HG02759 (cell line): ENCODE data around the gene AMBRA1.
A peak's percentile ranks its signal among the peaks of the same experiment; 100 is the strongest.

ENCODE experiments used
- ATAC-seq: cut with Tn5 transposase; IDR thresholded peaks from one replicate; pipeline ENCODE4 v1.9.1; 2021; ENCODE audit warnings: mild to moderate bottlenecking, moderate library complexity; ENCODE audit not compliant: unreplicated experiment

The AMBRA1 gene, protein sequence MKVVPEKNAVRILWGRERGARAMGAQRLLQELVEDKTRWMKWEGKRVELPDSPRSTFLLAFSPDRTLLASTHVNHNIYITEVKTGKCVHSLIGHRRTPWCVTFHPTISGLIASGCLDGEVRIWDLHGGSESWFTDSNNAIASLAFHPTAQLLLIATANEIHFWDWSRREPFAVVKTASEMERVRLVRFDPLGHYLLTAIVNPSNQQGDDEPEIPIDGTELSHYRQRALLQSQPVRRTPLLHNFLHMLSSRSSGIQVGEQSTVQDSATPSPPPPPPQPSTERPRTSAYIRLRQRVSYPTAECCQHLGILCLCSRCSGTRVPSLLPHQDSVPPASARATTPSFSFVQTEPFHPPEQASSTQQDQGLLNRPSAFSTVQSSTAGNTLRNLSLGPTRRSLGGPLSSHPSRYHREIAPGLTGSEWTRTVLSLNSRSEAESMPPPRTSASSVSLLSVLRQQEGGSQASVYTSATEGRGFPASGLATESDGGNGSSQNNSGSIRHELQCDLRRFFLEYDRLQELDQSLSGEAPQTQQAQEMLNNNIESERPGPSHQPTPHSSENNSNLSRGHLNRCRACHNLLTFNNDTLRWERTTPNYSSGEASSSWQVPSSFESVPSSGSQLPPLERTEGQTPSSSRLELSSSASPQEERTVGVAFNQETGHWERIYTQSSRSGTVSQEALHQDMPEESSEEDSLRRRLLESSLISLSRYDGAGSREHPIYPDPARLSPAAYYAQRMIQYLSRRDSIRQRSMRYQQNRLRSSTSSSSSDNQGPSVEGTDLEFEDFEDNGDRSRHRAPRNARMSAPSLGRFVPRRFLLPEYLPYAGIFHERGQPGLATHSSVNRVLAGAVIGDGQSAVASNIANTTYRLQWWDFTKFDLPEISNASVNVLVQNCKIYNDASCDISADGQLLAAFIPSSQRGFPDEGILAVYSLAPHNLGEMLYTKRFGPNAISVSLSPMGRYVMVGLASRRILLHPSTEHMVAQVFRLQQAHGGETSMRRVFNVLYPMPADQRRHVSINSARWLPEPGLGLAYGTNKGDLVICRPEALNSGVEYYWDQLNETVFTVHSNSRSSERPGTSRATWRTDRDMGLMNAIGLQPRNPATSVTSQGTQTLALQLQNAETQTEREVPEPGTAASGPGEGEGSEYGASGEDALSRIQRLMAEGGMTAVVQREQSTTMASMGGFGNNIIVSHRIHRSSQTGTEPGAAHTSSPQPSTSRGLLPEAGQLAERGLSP (N-terminal part only)

DNA sequence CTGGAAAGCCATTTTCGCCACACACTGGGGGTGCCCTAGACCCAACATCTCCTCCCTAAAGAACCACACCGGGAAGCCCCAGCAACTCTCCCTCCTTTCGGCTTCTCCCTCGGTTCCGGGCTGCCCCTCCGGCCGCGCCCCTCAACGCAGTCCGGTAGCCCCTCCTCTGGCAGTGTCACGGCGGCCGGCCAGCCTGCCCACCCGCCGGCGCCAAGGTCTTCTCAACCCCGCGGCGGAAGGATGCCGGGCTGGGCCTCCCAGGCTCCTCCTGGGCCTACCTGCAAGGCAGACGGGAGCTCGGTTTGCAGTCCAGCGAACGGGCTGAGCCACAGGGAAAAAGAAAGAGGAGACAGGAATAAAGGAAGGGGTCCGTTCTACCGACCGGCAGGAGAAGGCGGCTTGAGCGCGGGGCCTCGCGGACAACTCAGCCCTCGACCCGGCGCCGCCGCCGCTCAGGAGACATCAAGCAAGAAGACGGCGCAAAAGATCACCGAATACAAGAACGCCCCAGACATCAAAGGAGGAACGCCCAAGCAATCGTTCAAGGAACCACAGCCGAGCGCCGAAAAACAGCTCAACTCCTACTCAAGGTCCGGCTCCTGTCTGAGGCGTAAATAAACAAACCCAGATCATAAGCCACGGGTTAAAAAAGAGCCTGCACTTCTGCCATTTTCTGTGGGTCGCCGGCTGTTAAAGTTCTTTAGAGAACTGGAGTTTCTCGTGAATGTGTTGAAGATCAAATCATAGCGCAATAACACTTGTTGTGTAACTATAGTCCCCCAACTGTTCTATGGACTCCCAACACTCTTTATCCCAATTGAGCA lies at the start of gene AMBRA1:
Gene AMBRA1, minus strand, starts transcription at position 474 of the 824 bp plus-strand sequence. CDS start 45,643 bp downstream, outside the sequence.
- peak; percentile 80 for ATAC-seq

DNA sequence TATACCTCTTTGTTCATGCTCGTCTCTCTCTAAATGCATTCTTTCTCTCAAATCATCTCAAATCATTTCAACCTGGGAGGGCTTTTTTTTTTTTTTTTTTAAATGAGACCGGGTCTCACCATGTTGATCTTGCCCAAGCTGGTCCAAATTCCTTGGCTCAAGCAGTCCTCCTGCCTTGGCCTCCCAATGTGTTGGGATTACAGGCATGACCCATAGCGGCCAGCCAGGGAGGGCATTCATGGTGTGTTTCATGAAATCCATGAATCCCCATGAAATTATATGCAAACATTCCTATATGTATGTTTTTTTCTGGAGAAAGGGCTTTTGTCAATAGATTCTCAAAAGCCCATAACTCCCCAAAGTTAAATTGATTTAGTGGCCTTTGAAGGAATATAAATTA lies 49.7 kb upstream of the AMBRA1 start:
- no peak for ATAC-seq

DNA sequence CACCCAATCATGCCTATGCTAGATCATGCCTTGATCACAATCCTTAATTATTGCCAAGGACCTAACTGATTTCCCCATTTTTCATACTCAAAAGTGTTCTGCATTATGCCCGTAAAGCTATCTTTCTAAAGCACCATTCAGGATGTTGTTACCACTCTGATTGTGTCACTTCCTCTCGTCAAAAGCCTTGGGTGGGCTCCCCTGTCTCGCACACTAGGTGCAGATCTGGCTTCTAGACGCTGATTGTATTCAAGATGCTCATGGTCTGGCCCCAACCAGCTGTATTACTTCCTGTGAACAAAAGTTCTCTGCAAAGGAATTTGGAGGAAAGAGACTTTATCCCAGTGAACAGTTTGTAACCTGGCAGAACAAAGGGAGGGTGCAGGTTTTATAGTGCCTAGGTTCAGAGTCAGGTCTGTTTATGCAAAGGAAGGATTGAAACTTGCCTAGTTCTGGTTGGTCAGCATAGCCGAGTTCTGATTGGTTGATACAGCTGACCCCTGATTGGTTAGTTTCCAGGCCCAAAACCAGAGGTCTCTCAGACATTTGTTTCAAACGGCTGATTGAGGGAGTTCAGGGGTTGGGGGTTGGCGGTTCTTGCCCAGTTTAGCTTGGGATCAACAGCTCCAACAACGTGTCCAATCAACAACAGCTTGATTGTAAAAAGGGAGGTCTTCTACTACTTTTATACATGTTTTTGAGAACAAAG lies 49.0 kb upstream of the AMBRA1 start:
- ATAC-seq = no peak

GRCh38 chr11:46641639-46642038 lies 47.8 kb upstream of the AMBRA1 start:
- no peak for ATAC-seq

GRCh38 chr11:46640036-46640788 lies 46.4 kb upstream of the AMBRA1 start:
- ATAC-seq = no peak

DNA sequence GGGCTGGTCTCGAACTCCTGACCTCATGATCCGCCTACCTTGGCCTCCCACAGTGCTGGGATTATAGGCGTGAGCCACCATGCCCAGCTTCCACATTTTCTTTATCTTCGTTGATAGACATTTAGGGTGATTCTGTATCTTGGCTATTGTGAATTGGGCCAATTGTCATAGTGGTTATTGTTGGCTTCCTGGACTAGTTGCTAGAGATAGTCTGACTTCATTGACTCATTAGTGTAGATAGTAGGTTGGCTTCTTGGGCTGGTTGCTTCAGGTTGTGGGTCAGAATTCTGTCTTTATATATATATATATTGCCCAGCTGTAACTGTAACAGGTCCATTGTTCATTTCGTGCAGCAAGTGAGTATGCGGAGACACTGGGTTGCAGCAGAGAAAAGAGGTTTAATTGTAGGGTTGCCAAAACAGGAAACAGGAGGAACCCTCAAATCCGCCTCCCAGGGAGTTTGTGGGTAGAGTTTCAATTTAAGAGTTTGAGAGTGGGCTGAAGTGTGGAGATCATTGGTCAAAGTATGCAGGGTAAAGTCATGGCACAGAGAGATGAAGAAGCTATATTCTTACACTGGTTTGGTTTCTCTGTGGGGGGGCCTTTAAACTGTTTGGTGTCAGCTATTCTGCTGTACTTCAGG lies 45.5 kb upstream of the AMBRA1 start:
- no peak for ATAC-seq

- no peak for ATAC-seq
These were observed 43.7 kb upstream of the AMBRA1 start for GRCh38 chr11:46637546-46637945.

DNA sequence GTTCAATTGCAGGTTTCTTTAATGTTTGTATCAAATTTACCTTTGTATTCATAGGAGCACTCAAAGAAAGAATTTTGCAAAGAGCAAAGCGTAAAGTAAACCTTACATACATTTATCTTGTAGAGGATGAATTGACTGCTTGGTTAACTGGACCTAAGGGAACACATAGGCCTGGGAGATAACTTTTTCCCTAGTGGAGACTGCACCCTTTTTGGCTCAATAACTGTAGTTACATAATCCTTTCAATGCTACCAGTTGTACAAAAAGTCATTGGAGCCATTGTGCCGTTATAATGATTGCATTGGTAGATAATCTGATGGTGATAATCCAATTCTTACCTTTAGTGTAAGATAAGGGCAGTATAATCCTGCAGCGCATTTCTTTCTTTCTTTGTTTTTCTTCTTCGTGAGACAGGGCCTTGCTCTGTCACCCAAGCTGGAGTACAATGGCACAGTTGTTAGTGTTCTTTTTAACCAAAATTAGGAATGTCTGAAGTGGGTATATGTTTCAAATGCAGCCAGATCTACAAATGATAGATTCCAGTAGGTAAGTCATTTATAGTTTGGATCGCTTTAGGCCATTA lies 41.8 kb upstream of the AMBRA1 start:
- no peak for ATAC-seq

DNA sequence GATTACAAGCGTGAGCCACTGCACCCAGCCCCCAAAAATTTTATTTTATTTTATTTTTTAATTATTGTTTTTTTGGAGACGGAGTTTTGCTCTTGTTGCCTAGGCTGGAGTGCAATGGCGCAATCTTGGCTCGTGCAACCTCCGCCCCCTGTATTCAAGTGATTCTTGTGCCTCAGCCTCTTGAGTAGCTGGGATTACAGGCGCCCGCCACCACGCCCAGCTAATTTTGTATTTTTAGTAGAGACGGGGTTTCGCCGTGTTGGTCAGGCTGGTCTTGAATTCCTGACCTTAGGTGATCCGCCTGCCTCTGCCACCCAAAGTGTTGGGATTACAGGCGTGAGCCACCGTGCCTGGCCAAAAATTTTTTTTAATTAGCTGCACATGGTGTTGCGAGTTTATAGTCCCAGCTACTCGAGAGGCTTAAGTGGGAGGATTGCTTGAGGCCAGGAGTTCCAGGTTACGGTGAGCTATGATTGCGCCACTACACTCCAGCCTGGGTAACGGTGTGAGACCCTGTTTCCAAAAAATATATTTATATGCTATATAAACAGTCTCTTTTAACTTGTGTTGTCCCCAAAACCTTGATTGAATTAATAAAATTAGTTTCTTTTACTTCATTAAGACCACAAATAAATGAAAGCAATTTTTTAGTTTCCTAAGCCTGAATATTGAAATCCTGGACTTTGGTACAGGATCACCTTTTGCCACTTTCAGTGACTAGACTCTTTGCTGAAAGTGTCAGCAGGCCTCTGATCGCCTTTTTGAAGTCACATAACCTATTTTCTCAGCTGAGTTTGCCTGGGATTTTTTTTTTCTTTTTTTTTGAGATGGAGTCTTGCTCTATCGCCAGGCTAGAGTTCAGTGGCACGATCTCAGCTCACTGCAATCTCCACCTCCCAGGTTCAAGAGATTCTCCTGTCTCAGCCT lies 39.7 kb upstream of the AMBRA1 start:
- no peak for ATAC-seq

DNA sequence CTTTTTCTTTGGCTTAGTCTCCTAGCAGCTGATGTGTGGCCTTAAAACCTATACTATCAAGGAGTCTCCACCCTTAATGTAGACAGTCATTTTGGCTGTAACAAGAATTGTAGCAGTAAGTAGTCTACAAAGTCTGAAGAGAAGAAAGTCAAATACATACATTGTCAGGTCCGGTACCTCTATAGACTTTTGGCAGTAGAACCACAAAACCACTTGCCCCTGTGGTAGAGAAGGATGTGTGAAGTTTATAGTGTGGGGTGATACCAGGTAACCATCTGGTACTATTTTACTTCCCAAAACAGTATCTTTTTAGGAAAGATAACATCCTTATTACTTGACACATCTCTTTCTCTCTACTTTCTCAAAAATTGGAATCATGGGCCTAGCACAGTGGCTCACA lies 38.7 kb upstream of the AMBRA1 start:
- ATAC-seq = no peak

DNA sequence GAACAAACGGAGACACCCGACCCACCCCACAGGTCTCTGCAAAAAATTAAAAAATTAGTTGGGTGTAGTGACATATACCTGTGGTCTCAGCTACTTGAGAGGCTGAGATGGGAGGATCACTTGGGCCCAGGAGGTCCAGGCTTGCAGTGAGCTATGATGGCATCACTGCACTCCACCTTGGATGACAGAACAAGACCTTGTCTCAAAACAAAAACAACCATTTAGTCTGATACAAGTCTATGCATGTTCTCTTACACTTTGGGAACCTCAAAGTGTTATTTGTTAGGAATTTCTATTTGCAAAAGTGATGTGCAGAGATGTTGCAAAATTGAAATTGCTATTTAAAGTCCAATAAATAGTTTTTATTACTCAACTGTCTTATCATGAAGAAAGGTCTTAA lies 37.9 kb upstream of the AMBRA1 start:
- ATAC-seq = no peak

DNA sequence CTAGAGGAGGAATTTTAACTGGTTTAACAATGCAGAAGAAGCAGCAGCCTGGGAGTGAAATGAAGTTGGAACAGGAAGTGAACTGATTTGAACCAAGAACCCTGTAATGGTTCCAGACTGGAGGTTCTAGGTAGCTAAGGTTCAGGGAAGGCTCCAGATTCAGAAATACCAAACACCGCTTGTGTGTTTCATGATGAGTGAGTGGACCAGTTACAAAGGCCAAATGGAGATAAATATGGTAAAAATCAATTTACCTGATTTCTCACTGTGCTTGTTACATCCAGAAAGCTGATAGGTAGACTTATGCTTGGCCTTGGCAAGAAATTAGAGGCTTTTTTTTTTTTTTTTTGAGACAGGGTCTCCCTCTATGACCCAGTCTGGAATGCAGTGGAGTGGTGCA lies 36.4 kb upstream of the AMBRA1 start:
- ATAC-seq = no peak

- ATAC-seq = no peak
These were observed 35.1 kb upstream of the AMBRA1 start for GRCh38 chr11:46628961-46629360.

DNA sequence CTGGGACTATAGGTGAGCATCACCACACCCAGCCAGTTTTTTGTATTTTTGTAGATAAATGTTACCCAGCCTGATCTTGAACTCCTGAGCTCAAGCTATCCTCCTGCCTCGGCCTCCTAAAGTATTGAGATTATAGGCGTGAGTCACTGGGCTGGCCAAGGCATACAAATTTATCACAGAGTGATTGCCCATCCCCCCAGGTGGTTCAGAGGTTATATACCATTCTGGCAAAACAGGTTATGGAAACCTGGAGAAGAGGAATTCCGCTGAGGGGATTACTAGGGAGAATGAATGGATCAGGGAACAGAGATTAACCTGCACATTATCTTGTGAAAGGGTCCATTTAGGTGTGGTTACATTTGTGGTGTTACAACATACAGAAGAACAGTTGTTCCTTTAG lies 31.6 kb upstream of the AMBRA1 start:
- no peak for ATAC-seq

DNA sequence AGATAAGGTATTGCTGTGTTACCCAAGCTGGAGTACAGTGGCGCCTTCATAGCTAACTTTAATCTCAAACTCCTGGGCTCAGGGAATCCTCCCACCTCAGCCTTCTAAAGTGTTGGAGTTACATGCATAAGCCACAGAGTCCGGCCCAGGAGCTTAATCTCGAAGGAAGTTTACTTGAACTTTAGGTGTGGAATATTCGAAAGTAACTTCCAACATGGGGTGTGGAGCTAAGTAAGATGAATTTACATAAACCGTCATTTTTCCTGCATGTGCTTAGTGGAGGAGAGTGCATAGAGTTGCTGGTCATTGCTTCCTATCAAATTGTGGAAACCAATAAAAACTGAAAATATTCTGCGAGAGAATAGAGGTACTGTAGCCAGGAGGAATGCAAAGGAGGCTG lies 25.0 kb upstream of the AMBRA1 start:
- ATAC-seq = no peak

GRCh38 chr11:46617972-46618314 lies 24.1 kb upstream of the AMBRA1 start:
- no peak for ATAC-seq
